ENCODE measurements around the gene CDH26.

CDH26 gene

GRCh38 chr20:60010689-60011458, 52.7 kb downstream of the CDH26 start:
- Histone ChIP-seq H2AK5ac (ENCODE audit: low read length) (no peak overlapping the region), H3K79me1 (ENCODE audit: low read length) (no peaks in the 10 kb centered on the region), H4K8ac (ENCODE audit: low read depth, low read length) (no peak overlapping the region), H3K18ac (ENCODE audit: low read length) (no peak overlapping the region), H3K4me3 (ENCODE audit: low read length) (no peak overlapping the region), H3K56ac (ENCODE audit: low read length) (no peak overlapping the region), H3K4me2 (ENCODE audit: low read length) (no peak overlapping the region), H2BK120ac (ENCODE audit: low read depth, low read length) (no peak overlapping the region), H3K23ac (ENCODE audit: low read length) (no peak overlapping the region), H2BK15ac (replicated peaks; ENCODE audit: low read depth) (no peak overlapping the region), H3K4me1 (ENCODE audit: control insufficient read depth, low read depth, low read length) (no peaks in the 10 kb centered on the region), H3K27me3 (ENCODE audit: insufficient read depth, low read length, poor library complexity) (no peaks in the 10 kb centered on the region), H2BK5ac (ENCODE audit: low read length) (no peak overlapping the region), H3K4ac (ENCODE audit: low read depth, low read length) (no peak overlapping the region), H3K9ac (ENCODE audit: low read length) (no peak overlapping the region), H3K79me2 (ENCODE audit: control insufficient read depth, insufficient read depth, low read length) (no peaks in the 10 kb centered on the region), H4K5ac (ENCODE audit: low read length) (no peak overlapping the region), H3K27ac (ENCODE audit: low read depth, low read length) (no peak overlapping the region), H3K36me3 (ENCODE audit: control insufficient read depth, insufficient read depth, low read length) (no peaks in the 10 kb centered on the region)
- DNase-seq = no peak
- WGBS (ENCODE audit: extremely low coverage, insufficient coverage, low lambda C conversion rate) = no CpG with 5 or more reads among the region's 12 CpGs

- no peak for DNase-seq
- no peak overlapping the region for H2BK120ac ChIP-seq (ENCODE audit: low read depth, low read length)
- no CpG with 5 or more reads among the region's 17 CpGs for WGBS (ENCODE audit: extremely low coverage, insufficient coverage, low lambda C conversion rate)
Measured at GRCh38 chr20:60011512-60012507, 53.6 kb downstream of the CDH26 start.

GRCh38 chr20:60013296-60014139, 55.3 kb downstream of the CDH26 start:
- Histone ChIP-seq H3K27ac (ENCODE audit: low read depth, low read length) (no peak overlapping the region), H3K56ac (ENCODE audit: low read length) (no peak overlapping the region), H3K23ac (ENCODE audit: low read length) (no peak overlapping the region), H3K27me3 (ENCODE audit: insufficient read depth, low read length, poor library complexity) (no peaks in the 10 kb centered on the region), H3K4me2 (ENCODE audit: low read length) (no peak overlapping the region), H3K4ac (ENCODE audit: low read depth, low read length) (no peak overlapping the region), H3K4me1 (ENCODE audit: control insufficient read depth, low read depth, low read length) (no peaks in the 10 kb centered on the region), H3K9ac (ENCODE audit: low read length) (no peak overlapping the region), H2BK5ac (ENCODE audit: low read length) (no peak overlapping the region), H3K4me3 (ENCODE audit: low read length) (no peak overlapping the region), H4K8ac (ENCODE audit: low read depth, low read length) (no peak overlapping the region), H2AK5ac (ENCODE audit: low read length) (no peak overlapping the region), H4K5ac (ENCODE audit: low read length) (no peak overlapping the region), H2BK120ac (ENCODE audit: low read depth, low read length) (no peak overlapping the region), H3K18ac (ENCODE audit: low read length) (no peak overlapping the region), H2BK15ac (replicated peaks; ENCODE audit: low read depth) (no peak overlapping the region), H3K79me1 (ENCODE audit: low read length) (no peaks in the 10 kb centered on the region), H3K79me2 (ENCODE audit: control insufficient read depth, insufficient read depth, low read length) (no peaks in the 10 kb centered on the region), H3K36me3 (ENCODE audit: control insufficient read depth, insufficient read depth, low read length) (no peaks in the 10 kb centered on the region)
- no CpG with 5 or more reads among the region's 3 CpGs for WGBS (ENCODE audit: extremely low coverage, insufficient coverage, low lambda C conversion rate)
- DNase-seq = no peak

More at GRCh38 chr20:60011512-60012507, 53.6 kb downstream of the CDH26 start:
- no peak overlapping the region for H3K9ac ChIP-seq (ENCODE audit: low read length)
- H3K79me1 ChIP-seq (ENCODE audit: low read length) = no peaks in the 10 kb centered on the region
- no peak overlapping the region for H3K4ac ChIP-seq (ENCODE audit: low read depth, low read length)
- H2AK5ac ChIP-seq (ENCODE audit: low read length) = no peak overlapping the region
- H3K23ac ChIP-seq (ENCODE audit: low read length) = no peak overlapping the region
- H2BK5ac ChIP-seq (ENCODE audit: low read length) = no peak overlapping the region
- H3K18ac ChIP-seq (ENCODE audit: low read length) = no peak overlapping the region
- H3K36me3 ChIP-seq (ENCODE audit: control insufficient read depth, insufficient read depth, low read length) = no peaks in the 10 kb centered on the region
- no peaks in the 10 kb centered on the region for H3K4me1 ChIP-seq (ENCODE audit: control insufficient read depth, low read depth, low read length)
- no peak overlapping the region for H4K8ac ChIP-seq (ENCODE audit: low read depth, low read length)
- no peak overlapping the region for H3K4me2 ChIP-seq (ENCODE audit: low read length)
- no peaks in the 10 kb centered on the region for H3K79me2 ChIP-seq (ENCODE audit: control insufficient read depth, insufficient read depth, low read length)
- no peak overlapping the region for H3K27ac ChIP-seq (ENCODE audit: low read depth, low read length)
- H3K27me3 ChIP-seq (ENCODE audit: insufficient read depth, low read length, poor library complexity) = no peaks in the 10 kb centered on the region
- H4K5ac ChIP-seq (ENCODE audit: low read length) = no peak overlapping the region
- no peak overlapping the region for H3K56ac ChIP-seq (ENCODE audit: low read length)
- H2BK15ac ChIP-seq (replicated peaks; ENCODE audit: low read depth) = no peak overlapping the region
- no peak overlapping the region for H3K4me3 ChIP-seq (ENCODE audit: low read length)

GRCh38 chr20:60016406-60016805, 58.2 kb downstream of the CDH26 start:
- Histone ChIP-seq H3K23ac (ENCODE audit: low read length) (no peak overlapping the region), H3K4me1 (ENCODE audit: control insufficient read depth, low read depth, low read length) (no peaks in the 10 kb centered on the region), H4K8ac (ENCODE audit: low read depth, low read length) (no peak overlapping the region), H3K79me1 (ENCODE audit: low read length) (no peaks in the 10 kb centered on the region), H3K4me2 (ENCODE audit: low read length) (no peak overlapping the region), H2AK5ac (ENCODE audit: low read length) (no peak overlapping the region), H4K5ac (ENCODE audit: low read length) (no peak overlapping the region), H3K4ac (ENCODE audit: low read depth, low read length) (no peak overlapping the region), H3K27ac (ENCODE audit: low read depth, low read length) (no peak overlapping the region), H2BK5ac (ENCODE audit: low read length) (no peak overlapping the region), H3K27me3 (ENCODE audit: insufficient read depth, low read length, poor library complexity) (no peaks in the 10 kb centered on the region), H3K36me3 (ENCODE audit: control insufficient read depth, insufficient read depth, low read length) (no peaks in the 10 kb centered on the region), H3K4me3 (ENCODE audit: low read length) (no peak overlapping the region), H2BK15ac (replicated peaks; ENCODE audit: low read depth) (no peak overlapping the region), H3K18ac (ENCODE audit: low read length) (no peak overlapping the region), H3K79me2 (ENCODE audit: control insufficient read depth, insufficient read depth, low read length) (no peaks in the 10 kb centered on the region), H2BK120ac (ENCODE audit: low read depth, low read length) (no peak overlapping the region), H3K56ac (ENCODE audit: low read length) (no peak overlapping the region), H3K9ac (ENCODE audit: low read length) (no peak overlapping the region)
- DNase-seq = no peak

- no CpG with 5 or more reads among the region's 5 CpGs for WGBS (ENCODE audit: extremely low coverage, insufficient coverage, low lambda C conversion rate)
- no peak overlapping the region for H2BK120ac ChIP-seq (ENCODE audit: low read depth, low read length)
- DNase-seq = no peak
- no peaks in the 10 kb centered on the region for H3K36me3 ChIP-seq (ENCODE audit: control insufficient read depth, insufficient read depth, low read length)
- no peak overlapping the region for H4K5ac ChIP-seq (ENCODE audit: low read length)
- H3K4me2 ChIP-seq (ENCODE audit: low read length) = no peak overlapping the region
- H3K4me1 ChIP-seq (ENCODE audit: control insufficient read depth, low read depth, low read length) = no peaks in the 10 kb centered on the region
- H3K4me3 ChIP-seq (ENCODE audit: low read length) = no peak overlapping the region
- no peak overlapping the region for H2AK5ac ChIP-seq (ENCODE audit: low read length)
- H4K8ac ChIP-seq (ENCODE audit: low read depth, low read length) = no peak overlapping the region
- H2BK5ac ChIP-seq (ENCODE audit: low read length) = no peak overlapping the region
- no peak overlapping the region for H3K18ac ChIP-seq (ENCODE audit: low read length)
- no peak overlapping the region for H3K56ac ChIP-seq (ENCODE audit: low read length)
- H3K4ac ChIP-seq (ENCODE audit: low read depth, low read length) = no peak overlapping the region
- no peaks in the 10 kb centered on the region for H3K27me3 ChIP-seq (ENCODE audit: insufficient read depth, low read length, poor library complexity)
- H3K9ac ChIP-seq (ENCODE audit: low read length) = no peak overlapping the region
- H3K79me2 ChIP-seq (ENCODE audit: control insufficient read depth, insufficient read depth, low read length) = no peaks in the 10 kb centered on the region
- H2BK15ac ChIP-seq (replicated peaks; ENCODE audit: low read depth) = no peak overlapping the region
- no peaks in the 10 kb centered on the region for H3K79me1 ChIP-seq (ENCODE audit: low read length)
- H3K23ac ChIP-seq (ENCODE audit: low read length) = no peak overlapping the region
- H3K27ac ChIP-seq (ENCODE audit: low read depth, low read length) = no peak overlapping the region
Measured at GRCh38 chr20:60020251-60020650, 62.0 kb downstream of the CDH26 start.

Measured in mesendoderm (in vitro differentiated cells).